Adipose tissue (tissue), 3 donors: Measurements from ENCODE around the gene AANAT. TPM values are rescaled to one million over a fixed set of nuclear protein-coding genes. Genes with fewer than 3 reads are reported as not detected.

Source experiments
- H3K27ac ChIP-seq: one replicate; pipeline ENCODE4 v1.5.1; 2013; ENCODE audit warnings: low read depth, low read length
- WGBS, 3 donors: extraction: QIAGEN DNeasy Blood & Tissue Kit; methylation state at CpG; one replicate each; pipeline ENCODE4 v1.1.7; 2013; 5-methylcytosine and 5-hydroxymethylcytosine counted together
- polyA plus RNA-seq, 3 donors: library from polyadenylated mRNA; stranded (reverse); fragments of 200-250 nt; gene quantifications; one replicate each; pipeline ENCODE4 v1.2.3, GENCODE V29; 2013
- donor health status: healthy with polysubstance abuse.
- donor health status: Bipolar disorder and iron deficiency.
- donor health status: healthy.

The AANAT gene
- under 1 TPM in 1 of 3 donors, not detected in 2; 0.08 TPM for polyA plus RNA-seq

DNA sequence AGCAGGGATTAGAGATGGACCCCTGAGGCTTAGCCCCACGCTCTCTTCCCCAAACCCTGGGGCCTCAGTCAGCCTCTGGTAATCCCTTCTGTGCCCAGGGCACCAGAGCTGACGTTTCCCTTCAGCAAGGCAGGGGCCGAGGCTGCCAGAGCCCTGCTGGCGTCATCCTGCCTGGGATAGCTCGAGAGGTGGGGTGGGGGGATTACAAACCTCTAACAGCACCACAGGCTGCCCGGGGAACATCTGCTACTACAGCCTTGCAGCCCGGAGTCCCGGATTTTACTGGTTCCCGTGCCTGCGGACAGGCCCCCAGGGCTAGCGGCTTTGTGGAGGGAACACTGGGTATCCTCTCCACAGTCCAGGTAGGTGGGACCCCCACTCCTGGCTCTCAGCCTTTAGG, at the start of gene AANAT:
TSS of gene AANAT (plus strand) at position 238 of the 400 bp plus-strand sequence. CDS start 1,144 bp downstream, outside the sequence.
- H3K27ac ChIP-seq: no peak within 1 kb of the TSS
- 73 to 82% (median 78%) methylated on average over 11 of the region's 11 CpGs for WGBS, 3 donors

DNA sequence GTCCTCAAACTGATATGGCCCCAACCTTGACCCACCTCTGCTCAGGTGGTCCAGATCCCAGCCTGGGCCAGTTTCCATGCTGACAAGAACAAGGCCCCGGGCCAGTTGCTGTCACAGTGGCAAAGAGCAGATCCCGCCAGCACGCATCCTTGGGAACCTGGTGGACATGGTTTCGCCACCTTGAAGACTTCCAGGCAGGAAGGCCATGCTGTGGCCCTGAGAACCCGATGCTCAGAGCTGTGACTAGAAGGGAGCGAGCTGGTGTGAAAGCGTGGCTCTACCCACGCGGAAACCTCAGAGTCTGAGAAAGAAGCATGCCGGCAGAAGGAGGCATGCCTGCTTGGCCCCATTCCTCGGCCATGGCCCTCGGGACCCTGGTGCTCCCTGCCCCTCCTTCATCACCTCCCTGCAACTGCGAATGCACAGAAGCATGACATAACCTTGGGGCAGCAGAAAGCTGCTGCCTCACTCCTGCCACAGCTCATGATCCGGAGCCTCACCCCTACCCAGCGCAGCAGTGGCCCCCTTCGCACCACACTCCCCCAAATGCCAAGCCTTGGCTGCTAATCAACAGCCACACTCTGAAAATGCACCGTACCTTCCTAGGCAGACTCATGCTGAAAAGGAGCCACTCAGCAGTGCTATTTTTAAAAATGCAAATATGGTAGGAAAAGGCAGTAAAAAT, 47.7 kb upstream of the AANAT start:
- no peak overlapping the region for H3K27ac ChIP-seq
- 76 to 86% (median 85%) methylated on average over 17 of the region's 17 CpGs for WGBS, 3 donors

DNA sequence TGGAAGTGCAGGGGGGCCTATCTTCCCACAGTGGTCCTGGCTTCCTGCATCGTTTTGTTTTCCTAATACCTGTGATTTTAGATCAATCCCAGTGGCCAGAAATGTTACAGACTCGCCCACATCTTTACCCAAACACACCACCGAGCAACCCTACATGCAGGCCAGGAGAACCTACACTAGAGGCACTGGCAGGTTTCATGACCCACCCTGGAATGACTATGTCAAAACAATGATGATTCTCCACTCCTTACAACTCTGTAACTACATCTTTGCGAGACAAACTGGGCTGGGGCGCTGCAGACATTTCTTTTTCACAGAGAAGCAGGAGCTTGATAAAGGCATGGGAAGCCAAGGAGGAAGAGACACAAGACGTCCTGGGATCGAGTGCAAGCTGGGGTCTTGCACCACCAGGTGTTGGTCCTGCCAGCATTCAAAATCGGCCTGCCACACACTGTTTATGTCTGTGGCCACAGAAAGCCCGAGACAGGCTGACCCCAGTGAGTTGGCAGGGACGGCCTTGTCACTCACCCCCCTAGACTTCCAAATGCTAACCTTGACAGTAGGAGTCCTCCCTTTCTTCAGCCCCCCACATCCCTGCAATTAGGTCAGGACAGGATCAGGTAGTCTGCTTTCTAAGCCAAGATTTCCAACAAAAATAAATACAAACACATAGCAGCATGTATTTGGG, 46.9 kb upstream of the AANAT start:
- WGBS, 3 donors: 78 to 80% (median 78%) methylated on average over 10 of the region's 10 CpGs
- H3K27ac ChIP-seq: no peak overlapping the region

DNA sequence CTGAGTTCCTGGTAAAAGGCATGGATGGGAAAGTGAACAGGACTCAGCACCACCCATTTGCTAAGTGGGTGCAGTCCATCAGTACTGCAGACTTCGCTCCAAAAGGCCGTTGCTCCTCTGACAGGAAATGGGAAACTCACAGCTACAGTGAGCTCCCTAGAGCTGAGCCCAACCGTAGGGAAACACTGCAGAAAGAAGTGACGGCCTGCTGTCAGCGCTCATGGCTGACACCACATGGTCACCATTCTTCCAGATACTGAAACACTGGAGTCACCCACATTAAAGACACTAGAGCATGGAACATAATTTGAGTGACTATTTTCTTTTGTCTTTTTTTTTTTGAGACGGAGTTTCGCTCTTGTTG, 46.4 kb upstream of the AANAT start:
- WGBS, 3 donors: 55 to 69% (median 60%) methylated on average over 7 of the region's 7 CpGs
- no peak overlapping the region for H3K27ac ChIP-seq

DNA sequence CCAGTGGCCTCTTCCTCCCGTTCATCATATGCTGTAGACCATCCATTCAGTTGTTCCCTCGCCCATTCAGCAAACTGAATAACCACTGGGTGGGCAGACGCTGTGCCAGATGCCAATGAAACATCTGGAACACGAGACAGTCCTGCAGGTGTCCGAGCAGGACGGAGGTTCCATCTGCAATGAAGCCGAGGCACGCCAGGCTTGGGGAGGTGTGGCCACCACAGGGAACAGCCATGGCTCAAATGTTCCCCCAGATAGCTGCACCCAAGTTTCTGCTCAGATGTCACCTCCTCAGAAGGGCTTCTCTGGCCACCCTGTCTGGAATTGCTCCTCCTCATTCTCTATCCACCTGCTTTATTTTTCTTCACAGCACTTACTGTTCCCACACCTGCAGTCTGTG, 45.0 kb upstream of the AANAT start:
- no peak overlapping the region for H3K27ac ChIP-seq
- WGBS, 3 donors: 95 to 97% (median 96%) methylated on average over 8 of the region's 8 CpGs

DNA sequence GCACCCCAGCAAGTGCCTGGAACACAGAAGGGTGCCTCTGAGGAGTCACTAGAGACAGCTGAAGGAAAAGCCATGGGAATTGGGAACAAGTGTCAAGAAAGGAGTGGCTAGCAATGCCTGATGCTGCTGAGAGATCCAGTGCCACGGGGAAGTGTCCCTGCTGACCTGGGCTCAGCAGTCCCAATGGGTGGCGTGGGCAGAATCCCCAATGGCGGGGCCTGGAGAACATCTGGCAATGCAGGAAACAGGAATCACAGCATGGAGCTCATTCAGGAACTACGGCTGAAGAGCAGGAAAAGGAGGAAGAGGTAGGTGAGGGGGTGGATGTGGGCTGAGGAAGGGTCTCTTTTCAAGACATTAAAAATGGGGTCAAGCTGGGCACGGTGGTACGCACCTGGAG, 44.5 kb upstream of the AANAT start:
- H3K27ac ChIP-seq: no peak overlapping the region
- 80 to 88% (median 81%) methylated on average over 6 of the region's 6 CpGs for WGBS, 3 donors

DNA sequence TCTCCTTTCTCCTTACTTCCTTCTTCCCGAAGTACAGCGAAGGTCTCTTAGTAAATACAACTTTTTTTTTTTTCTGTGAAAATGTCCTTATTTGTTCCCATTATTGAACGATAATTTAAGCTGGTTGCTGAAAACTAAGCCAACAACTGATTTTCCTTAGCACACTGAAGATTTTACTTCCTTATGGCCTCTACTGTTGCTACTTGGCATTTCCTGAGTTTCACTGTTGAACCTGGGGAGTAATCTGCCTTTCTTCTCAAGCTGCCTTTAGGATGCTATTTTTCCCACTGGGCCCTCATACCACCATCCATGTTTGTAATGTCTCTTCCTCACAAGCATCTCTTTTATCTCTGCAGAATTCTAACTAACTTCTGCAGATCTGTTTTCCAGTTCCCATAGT, 40.5 kb upstream of the AANAT start:
- H3K27ac ChIP-seq: no peak overlapping the region
- 79 to 99% (median 82%) methylated on average over 3 of the region's 3 CpGs for WGBS, 3 donors

DNA sequence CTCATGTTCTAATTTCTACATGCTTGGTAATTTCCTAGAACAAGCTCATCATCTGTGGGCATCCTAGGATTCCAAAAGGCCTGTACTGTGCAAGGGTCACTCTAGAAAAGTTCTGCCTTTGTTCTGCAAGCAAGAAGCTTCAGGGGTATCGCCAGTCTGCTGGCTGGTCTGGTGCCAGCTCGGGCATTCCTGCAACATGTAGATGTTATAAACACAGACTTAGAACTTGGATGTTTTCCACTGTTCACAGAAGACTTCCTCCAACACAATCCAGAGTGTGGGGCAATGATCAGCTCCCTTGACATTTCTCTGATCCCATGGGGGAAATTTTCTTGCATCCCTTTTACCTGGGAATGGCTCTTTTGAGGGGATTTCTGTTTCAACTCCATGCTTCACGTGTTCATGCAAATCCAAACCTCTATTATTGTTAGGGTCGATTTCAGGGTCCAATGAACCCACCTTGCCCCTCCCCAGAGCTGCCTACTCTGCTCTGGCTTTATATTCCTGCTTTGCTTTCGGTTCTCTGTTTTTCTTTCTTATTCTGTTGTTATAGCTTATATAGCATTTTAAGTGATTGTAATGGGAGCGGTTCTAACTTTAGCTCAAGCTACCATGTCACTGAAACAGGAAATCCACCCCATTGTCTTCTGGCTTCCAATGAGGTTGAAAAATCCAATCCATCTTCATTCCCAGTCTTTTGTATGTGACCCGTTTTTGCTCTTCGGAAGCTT, 39.7 kb upstream of the AANAT start:
- 65 to 79% (median 70%) methylated on average over 8 of the region's 8 CpGs for WGBS, 3 donors
- H3K27ac ChIP-seq: no peak overlapping the region

DNA sequence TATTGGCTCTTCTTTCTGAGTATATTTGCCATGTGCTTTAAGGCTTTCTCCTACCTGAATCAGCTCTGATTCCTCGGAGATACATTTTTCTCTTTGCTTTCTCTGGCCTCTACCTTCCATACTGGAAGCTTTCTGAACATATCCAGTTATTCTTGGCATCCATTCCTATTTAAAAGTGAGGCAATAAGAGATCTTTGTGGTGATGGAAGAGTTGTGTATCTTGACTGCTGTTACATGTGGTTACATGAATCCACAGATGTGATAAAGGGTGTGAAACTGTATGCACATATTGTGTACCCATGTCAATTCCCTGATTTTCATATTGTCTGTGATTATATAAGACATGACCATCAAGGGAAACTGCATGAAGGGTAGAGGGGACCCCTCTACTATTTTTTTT, 38.9 kb upstream of the AANAT start:
- no peak overlapping the region for H3K27ac ChIP-seq
- WGBS, 3 donors: 100% methylated on average over 1 of the region's 1 CpG

DNA sequence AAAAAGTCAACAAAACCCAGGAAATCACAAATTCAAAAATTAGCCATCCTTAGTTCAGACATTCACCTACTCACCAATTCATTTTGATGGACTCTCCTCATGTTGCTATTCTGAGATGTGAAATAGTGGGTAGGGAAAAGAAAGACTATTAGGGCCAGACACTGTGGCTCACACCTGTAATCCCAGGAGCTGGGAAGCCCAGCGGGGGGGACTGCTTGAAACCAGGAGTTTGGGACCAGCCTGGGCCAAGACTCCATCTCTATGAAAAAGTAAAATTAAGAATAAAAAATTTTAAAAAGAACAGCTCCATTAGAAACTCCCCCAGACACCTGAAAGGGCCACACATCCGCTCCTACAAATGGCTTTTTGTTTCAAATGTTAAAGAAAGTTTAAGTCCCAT, 35.9 kb upstream of the AANAT start:
- no peak overlapping the region for H3K27ac ChIP-seq

DNA sequence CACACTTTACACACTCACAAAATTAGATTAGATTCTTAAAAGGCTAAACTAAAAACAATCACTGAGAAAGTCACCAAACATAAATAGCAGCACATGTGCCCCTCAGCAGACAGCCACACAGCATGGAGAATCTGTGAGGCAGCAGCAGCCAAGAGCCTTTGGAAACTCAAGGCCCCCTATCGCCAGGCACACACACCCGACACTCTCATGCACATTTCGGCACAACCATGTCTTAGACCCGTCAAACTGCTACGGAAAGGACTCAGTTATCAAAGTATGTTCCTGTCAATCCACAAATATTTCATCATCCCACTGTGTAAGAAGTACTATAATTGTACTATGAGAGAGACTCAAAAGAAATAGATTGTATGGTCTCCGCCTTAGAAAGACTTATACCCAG, 35.4 kb upstream of the AANAT start:
- WGBS, 3 donors: 75 to 96% (median 88%) methylated on average over 6 of the region's 6 CpGs
- no peak overlapping the region for H3K27ac ChIP-seq

More for the DNA sequence above, 35.9 kb upstream of the AANAT start:
- 89 to 95% (median 91%) methylated on average over 2 of the region's 2 CpGs for WGBS, 3 donors

DNA sequence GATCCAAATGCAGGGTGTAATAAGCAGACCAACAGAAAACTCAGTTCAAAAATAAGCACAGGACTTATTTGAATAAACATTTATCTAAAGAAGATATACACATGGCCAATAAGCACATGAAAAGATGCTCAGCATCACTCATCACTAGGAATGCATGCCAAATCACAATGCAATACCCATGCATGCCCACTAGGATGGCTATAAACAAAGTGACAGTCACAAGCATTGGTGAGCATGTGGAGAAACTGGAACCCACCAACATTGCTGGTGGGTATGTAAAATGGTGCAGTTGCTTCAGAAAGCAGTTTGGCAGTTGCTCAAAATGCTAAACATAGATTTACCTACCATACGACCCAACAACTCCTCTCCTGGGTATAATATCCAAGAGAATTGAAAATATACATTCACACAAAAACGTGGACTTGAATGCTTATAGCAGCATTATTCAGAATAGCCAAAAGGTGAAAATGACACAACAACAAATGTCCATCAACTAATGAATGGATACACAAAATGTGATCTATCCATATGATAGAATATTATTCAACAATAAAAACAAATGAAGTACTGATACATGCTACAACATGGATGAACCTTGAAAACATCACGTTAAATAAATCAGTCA, 34.6 kb upstream of the AANAT start:
- 79 to 83% (median 82%) methylated on average over 3 of the region's 3 CpGs for WGBS, 3 donors
- no peak overlapping the region for H3K27ac ChIP-seq

DNA sequence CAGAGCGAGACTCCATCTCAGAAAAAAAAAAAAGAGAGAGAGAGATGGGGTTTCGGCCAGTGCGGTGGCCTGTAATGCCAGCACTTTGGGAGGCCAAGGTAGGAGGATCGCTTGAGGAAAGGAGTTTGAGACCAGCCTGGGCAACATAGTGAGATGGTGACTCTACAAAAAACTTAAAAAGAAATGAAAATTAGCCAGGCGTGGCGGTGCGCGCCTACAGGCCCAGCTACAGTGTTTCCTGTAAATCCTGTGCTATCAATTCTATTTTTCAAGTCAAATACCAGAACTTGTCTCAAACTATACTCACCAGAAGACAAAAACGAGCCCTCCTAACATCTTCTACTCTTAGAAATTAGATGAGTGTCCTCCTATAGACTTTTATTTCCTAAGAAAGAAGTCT, 33.7 kb upstream of the AANAT start:
- WGBS, 3 donors: 94 to 97% (median 95%) methylated on average over 9 of the region's 9 CpGs
- H3K27ac ChIP-seq: no peak overlapping the region

DNA sequence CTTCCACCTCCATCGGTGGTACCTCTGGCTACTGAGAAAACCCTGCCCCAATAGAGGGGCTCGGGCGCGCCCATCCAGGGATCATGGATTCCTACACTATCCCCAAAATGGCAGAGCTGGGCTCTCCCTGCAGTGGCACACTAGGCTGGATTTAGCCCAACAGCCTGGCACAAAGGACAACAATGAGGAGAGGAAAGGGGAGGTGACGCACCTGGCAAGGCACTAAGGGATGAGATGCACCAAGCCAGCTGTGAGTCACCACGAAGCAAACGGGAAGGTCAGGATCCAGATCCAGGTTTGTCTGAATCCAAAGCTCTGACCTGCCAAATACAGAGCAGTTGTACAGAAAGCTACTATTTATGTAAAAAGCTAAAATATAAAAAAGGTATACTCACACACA, 32.5 kb upstream of the AANAT start:
- H3K27ac ChIP-seq: no peak overlapping the region
- WGBS, 3 donors: 77 to 89% (median 88%) methylated on average over 7 of the region's 7 CpGs

DNA sequence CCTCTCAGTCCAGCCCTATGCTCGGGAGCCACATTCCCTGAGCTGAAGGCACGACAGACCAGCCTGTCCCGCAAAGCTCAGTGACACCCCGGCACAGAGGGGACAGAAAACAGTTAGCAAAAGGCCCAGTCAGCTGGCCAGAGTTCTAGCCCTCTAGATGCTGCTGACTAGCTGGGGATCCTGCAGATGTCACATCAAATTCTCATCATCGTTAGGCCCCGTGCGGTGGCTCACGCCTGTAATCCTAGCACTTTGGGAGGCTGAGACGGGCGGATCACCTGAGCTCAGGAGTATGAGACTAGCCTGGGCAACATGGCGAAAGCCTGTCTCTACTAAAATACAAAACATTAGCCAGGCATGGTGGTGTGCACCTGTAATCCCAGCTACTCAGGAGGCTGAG, 31.7 kb upstream of the AANAT start:
- 96 to 97% (median 96%) methylated on average over 11 of the region's 11 CpGs for WGBS, 3 donors
- no peak overlapping the region for H3K27ac ChIP-seq

DNA sequence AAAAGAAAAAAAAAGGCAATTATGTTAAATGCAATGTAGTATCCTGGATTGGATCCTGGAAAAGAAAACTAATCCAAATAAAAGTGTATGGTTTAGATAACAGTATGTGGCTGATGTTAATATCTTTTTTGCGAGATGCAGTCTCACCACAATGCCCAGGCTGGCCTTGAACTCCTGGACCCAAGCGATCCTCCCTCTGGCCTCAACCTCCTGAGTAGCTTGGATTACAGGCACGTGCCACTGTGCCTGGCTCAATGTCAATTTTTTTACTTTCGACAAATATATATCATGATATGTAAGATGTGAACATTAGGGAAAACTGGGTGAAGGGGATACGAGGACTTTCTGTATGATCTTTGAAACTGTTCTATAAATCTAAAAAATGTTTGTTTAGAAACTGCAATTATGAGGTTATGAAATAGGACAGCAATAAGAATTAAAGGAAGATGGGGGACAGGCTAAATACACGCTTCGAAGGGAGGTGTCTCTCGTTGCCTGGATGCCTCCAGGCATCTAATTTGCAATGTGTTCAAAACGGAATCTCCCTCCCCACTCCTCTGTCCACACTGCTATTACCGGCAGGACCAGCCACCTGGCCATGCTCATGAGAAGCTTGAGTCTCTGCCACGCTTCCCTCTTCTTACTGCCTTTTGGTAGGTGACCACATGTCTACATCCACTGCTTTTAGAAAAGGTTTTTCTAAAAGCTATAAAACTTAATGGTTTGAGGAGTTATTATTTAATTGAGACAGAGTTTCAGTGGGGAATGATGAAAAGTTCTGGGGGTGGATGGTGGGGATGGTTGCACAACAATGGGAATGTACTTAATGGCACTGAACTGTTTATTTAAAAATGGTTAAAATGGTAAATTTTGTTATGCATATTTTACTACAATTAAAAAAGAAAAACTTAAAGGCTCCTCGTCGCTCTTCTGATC, 29.7 kb upstream of the AANAT start:
- no peak overlapping the region for H3K27ac ChIP-seq
- 68 to 85% (median 83%) methylated on average over 13 of the region's 13 CpGs for WGBS, 3 donors

DNA sequence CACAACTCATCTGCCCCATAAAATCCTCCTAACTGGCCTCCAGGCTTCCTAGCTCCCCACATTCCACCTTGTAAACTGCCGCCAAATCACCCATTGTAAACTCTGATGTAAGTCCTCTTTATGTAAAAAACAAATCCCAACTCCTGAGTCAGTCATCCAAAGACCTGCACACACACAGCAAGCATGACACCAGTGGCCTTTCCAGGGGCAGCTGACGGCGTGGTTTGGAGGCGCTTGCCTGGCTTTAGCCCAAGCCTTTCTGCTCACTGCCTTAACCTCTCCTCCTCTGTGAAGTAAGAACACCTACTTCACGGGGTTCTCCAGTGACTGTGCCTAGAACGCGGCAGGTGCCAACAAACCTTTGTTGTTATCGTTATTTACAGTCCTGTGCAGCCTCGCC, 28.5 kb upstream of the AANAT start:
- no peak overlapping the region for H3K27ac ChIP-seq
- 59 to 93% (median 83%) methylated on average over 9 of the region's 9 CpGs for WGBS, 3 donors

DNA sequence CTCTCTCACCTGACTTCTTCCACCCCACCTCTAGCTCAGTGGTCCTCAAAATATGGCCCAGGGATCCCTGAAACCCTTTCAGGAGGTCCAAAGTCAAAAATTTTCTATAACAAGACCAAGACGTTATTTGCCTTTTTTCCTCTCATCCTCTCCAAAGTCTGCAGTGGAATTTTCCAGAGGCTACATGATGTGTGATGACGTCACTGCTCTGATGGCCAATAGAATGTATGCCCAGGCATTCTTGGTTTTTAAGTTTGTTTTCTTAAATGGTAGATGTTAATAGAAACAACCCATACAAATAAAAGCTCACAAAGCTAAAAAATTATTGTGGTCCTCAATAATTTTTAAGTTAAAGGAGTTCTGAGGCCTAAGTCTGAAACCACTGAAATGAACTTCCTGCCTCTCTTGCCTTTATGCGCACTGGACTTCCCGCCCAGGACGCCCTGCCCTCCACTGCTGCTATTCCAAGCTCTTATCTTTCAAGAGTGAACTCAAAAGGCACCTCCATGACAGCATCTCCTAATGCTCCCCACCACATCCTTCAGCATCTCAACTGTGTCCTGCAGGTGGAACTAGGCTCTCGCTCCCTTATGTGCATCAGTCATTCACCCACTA, 28.0 kb upstream of the AANAT start:
- H3K27ac ChIP-seq: no peak overlapping the region
- 82 to 92% (median 90%) methylated on average over 6 of the region's 6 CpGs for WGBS, 3 donors
